Amygdala (tissue), 56 donors: ENCODE results near the gene CDH13.

Experiments
- DNase-seq, 56 donors: peaks; one replicate each; lab custom pipeline; 2025; lab: John Stamatoyannopoulos, UW

The CDH13 gene

GRCh38 chr16:83130039-83130438 is 503.3 kb downstream of the CDH13 start:
- DNase-seq = no peak

GRCh38 chr16:83134638-83135037 is 507.9 kb downstream of the CDH13 start:
- no peak for DNase-seq

DNA sequence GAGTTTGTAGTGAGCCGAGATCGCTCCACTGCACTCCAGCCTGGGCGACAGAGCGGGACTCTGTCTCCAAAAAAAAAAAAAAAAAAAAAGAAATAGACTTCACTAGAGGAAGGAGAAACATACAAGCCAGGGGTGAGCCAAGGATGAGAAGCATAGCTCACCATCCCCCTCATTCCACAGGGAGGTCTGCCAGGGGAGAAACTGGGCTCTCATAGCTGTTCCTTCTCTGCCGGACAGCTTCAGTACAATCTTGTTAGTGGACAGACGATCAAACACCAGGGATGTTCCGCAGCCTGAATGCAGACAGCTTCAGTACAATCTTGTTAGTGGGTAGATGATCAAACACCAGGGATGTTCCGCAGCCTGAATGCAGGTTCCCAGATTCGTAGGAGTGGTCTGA is 509.6 kb downstream of the CDH13 start:
- no peak for DNase-seq

DNA sequence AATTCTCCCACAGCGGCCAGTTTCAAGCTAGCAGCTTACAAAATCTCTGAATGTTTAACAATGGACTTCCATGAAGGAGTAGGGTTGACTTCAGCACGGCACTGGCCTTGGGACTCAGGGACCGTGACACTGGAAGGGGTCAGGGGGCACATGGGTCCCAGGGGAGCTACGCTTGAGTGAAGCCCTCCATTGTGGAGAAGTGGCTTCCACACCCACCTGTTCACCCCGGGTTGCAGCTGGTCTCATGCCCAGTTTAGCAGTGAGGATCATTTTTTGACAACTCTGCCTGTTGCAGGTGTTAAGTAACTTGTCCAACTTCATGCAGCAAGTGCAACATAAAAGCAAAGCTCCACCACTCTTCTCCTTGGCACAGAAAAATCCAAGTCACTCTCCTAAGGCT is 510.2 kb downstream of the CDH13 start:
- no peak for DNase-seq

DNA sequence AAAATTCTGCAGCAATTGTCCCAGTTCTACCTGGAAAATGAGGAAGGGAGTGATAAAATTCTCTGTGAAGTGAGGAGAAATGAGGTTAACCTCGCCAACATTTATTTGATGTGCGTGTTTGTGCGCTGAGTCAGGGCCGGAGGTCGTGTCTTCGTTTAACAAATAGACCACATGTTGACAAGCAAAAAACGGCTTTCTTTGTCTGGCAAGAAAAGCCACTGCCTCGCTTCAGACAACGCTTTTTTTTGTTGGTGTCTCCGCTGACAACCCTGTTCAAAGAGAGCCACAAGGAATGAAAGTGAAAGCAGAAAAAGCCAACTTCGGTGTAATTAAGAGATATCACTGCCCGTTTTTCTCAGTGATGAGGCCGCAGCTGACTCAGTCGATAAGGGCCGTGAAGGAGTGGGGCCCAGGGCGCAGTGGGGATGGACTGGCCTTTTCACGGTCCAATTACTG is 510.6 kb downstream of the CDH13 start:
- peak in 7 of 56 donors; percentile 3 to 18 (median 7) for DNase-seq

DNA sequence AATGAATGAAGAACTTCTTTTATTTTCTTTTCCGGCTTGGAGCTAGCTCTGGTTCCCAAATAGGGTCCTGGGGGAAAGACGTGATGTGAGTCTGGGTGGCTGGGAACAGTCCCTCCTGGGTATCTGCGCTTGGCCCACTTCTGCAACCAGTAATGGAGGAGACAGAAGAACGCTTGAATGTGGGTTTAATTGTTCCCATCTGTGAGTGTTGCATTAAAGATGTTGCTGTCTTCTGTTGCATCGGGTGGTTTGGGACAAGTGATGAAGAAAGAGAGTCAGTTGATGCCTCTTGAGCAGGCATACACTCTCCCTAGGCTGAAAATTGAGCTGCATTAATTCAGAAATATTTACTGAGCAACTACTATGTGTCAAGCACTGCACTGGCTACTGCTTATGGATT is 511.1 kb downstream of the CDH13 start:
- no peak for DNase-seq

DNA sequence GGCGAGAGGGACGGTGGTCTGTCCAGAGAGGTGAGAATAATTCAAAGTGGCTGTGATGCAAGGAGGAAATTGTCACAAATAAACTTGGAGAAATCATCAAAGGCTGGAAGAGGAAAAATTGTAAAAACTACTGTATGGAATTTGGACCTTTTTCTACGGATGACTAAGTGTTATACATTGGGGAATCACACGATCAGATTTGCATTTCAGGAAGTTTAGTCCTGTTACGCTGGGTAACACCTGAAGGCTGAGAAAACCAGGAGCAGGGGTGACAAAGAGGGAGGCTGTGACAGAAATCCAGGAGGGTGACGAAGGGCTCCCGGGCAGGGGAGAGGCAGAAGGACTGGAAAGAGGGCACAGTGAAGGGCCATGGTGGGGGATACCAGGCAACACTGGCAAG is 511.7 kb downstream of the CDH13 start:
- DNase-seq = no peak

DNA sequence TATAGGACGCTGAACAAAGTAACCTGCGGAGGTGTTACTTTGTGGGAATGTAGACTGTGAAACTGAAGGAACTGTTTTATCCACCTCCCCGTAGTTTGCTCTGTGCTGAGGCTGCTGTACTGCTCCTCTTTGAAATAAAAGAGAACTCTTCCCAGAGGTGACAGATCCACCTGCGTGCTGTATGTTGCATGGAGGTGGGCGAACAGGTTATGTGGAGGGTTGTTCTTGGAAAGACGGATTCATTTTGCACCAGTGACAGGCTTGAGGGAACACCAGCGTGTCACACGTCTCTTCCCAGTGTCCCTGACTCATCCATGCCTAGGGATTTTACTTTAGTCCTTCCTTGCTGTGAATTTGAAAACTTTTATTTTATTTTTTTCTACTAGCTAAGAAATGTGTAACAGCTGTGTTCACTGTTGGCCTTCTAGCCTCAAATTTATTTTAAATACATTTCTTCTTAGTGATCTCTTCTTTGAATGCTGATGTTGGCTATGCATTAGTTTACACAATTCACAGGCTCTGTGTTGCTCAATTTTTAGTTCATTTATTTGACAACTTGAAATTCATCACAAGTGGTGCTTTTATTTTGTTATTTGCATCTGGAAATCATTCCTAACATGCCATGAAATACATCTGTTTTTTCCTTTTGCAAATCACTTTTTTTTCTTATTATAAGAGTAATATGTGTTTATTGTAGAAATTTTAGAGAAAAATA is 512.4 kb downstream of the CDH13 start:
- no peak for DNase-seq

- no peak for DNase-seq
Observed at GRCh38 chr16:83143788-83144187, 517.0 kb downstream of the CDH13 start.

- peak in 8 of 56 donors; percentile 17 to 54 (median 33) for DNase-seq
Observed at GRCh38 chr16:83145297-83145696, 518.5 kb downstream of the CDH13 start.

GRCh38 chr16:83147244-83147643 is 520.5 kb downstream of the CDH13 start:
- no peak for DNase-seq

- DNase-seq = no peak
Observed at GRCh38 chr16:83158320-83158957, 531.7 kb downstream of the CDH13 start.

- no peak for DNase-seq
Observed at GRCh38 chr16:83159049-83159448, 532.3 kb downstream of the CDH13 start.

GRCh38 chr16:83160287-83161020 is 533.7 kb downstream of the CDH13 start:
- no peak for DNase-seq

- no peak for DNase-seq
Observed at GRCh38 chr16:83162791-83163190, 536.0 kb downstream of the CDH13 start.

- no peak for DNase-seq
Observed at GRCh38 chr16:83164816-83165215, 538.0 kb downstream of the CDH13 start.

DNA sequence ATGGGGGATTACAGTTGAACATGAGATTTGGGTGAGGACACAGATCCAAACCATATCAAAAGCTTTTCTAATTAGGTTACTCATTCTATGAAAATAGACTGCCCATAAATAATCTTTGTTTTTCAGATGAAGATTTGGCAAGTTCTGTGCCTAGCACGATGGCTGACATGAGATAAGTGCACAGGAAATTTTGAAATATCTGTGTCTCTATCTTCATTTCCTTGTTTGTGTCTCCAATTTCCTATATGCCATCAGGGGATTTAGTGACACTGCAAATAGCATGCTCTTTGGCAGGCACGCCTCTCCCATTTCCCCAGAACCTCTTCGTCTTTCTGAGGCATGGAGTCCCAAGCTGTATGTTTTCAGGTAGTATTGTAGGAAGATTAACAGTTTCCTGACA is 544.6 kb downstream of the CDH13 start:
- DNase-seq = no peak

GRCh38 chr16:83174671-83175070 is 547.9 kb downstream of the CDH13 start:
- no peak for DNase-seq

- DNase-seq = peak in 5 of 56 donors; percentile 2 to 12 (median 10)
Observed at GRCh38 chr16:83176802-83177201, 550.0 kb downstream of the CDH13 start.

- DNase-seq = no peak
Observed at GRCh38 chr16:83185902-83186301, 559.1 kb downstream of the CDH13 start.

GRCh38 chr16:83187405-83187804 is 560.6 kb downstream of the CDH13 start:
- DNase-seq = no peak

GRCh38 chr16:83196796-83197195 is 570.0 kb downstream of the CDH13 start:
- DNase-seq = no peak
